GM18861 (cell line): ENCODE results near the gene SLC26A2.
A peak's percentile ranks its signal among the peaks of the same experiment; 100 is the strongest.
"Not testable (repeated sequence)": the region's sequence is repeated elsewhere in the genome, so short reads cannot be mapped to it uniquely, and the experiment has no call there.

ENCODE experiments used
- ATAC-seq: cut with Tn5 transposase; IDR thresholded peaks from one replicate; pipeline ENCODE4 v1.9.1; 2021; ENCODE audit not compliant: unreplicated experiment

Gene SLC26A2

GRCh38 chr5:149936700-149937091, 23.9 kb upstream of the SLC26A2 start:
- ATAC-seq: no peak

GRCh38 chr5:149937610-149938009, 22.9 kb upstream of the SLC26A2 start:
- ATAC-seq: no peak

GRCh38 chr5:149938279-149938678, 22.3 kb upstream of the SLC26A2 start:
- ATAC-seq: no peak

GRCh38 chr5:149938791-149939358, 21.7 kb upstream of the SLC26A2 start:
- no peak for ATAC-seq

GRCh38 chr5:149939546-149939945, 21.0 kb upstream of the SLC26A2 start:
- no peak for ATAC-seq

GRCh38 chr5:149940077-149940574, 20.4 kb upstream of the SLC26A2 start:
- no peak for ATAC-seq

- ATAC-seq: no peak
Observed at GRCh38 chr5:149940941-149941644, 19.5 kb upstream of the SLC26A2 start.

GRCh38 chr5:149941795-149942194, 18.8 kb upstream of the SLC26A2 start:
- ATAC-seq: no peak

- no peak for ATAC-seq
Observed at GRCh38 chr5:149942199-149942598, 18.4 kb upstream of the SLC26A2 start.

- ATAC-seq: not testable (repeated sequence)
Observed at GRCh38 chr5:149942741-149943169, 17.8 kb upstream of the SLC26A2 start.

GRCh38 chr5:149943177-149943949, 17.2 kb upstream of the SLC26A2 start:
- ATAC-seq: not testable (repeated sequence)

GRCh38 chr5:149944666-149945065, 15.9 kb upstream of the SLC26A2 start, which contains the start of gene PDE6A:
Gene PDE6A, minus strand, starts transcription at chr5:149944793. Its CDS starts 120 bp downstream, at chr5:149944673.
- no peak for ATAC-seq

- ATAC-seq: no peak
Observed at GRCh38 chr5:149946118-149946517, 14.4 kb upstream of the SLC26A2 start.

- no peak for ATAC-seq
Observed at GRCh38 chr5:149948993-149949392, 11.6 kb upstream of the SLC26A2 start.

GRCh38 chr5:149951138-149951749, 9.3 kb upstream of the SLC26A2 start:
- ATAC-seq: no peak

- no peak for ATAC-seq
Observed at GRCh38 chr5:149953436-149954121, 7.0 kb upstream of the SLC26A2 start.

- ATAC-seq: no peak
Observed at GRCh38 chr5:149954798-149955197, 5.8 kb upstream of the SLC26A2 start.

GRCh38 chr5:149956685-149957084, 3.9 kb upstream of the SLC26A2 start:
- ATAC-seq: no peak

GRCh38 chr5:149957855-149958254, 2.7 kb upstream of the SLC26A2 start:
- no peak for ATAC-seq

- ATAC-seq: peak; percentile 23
Observed at GRCh38 chr5:149959406-149960236, 937 bp upstream of the SLC26A2 start.
